Measurements from ENCODE around the gene INTS2.

GRCh38 chr17:61943117-61943516 lies 15.3 kb upstream of the INTS2 start:
- TF ChIP-seq EZH2 (IDR thresholded peaks at IDR 0.05; ENCODE audit: low read length, unreplicated experiment) = no peak
- TF ChIP-seq, protein P1, sequence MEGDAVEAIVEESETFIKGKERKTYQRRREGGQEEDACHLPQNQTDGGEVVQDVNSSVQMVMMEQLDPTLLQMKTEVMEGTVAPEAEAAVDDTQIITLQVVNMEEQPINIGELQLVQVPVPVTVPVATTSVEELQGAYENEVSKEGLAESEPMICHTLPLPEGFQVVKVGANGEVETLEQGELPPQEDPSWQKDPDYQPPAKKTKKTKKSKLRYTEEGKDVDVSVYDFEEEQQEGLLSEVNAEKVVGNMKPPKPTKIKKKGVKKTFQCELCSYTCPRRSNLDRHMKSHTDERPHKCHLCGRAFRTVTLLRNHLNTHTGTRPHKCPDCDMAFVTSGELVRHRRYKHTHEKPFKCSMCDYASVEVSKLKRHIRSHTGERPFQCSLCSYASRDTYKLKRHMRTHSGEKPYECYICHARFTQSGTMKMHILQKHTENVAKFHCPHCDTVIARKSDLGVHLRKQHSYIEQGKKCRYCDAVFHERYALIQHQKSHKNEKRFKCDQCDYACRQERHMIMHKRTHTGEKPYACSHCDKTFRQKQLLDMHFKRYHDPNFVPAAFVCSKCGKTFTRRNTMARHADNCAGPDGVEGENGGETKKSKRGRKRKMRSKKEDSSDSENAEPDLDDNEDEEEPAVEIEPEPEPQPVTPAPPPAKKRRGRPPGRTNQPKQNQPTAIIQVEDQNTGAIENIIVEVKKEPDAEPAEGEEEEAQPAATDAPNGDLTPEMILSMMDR (conservative IDR thresholded peaks at IDR 0.05; ENCODE audit: low read depth, low read length) = no peak
